ENCODE results near the gene SLC30A2.
A peak's percentile ranks its signal among the peaks of the same experiment; 100 is the strongest.

The SLC30A2 gene

DNA sequence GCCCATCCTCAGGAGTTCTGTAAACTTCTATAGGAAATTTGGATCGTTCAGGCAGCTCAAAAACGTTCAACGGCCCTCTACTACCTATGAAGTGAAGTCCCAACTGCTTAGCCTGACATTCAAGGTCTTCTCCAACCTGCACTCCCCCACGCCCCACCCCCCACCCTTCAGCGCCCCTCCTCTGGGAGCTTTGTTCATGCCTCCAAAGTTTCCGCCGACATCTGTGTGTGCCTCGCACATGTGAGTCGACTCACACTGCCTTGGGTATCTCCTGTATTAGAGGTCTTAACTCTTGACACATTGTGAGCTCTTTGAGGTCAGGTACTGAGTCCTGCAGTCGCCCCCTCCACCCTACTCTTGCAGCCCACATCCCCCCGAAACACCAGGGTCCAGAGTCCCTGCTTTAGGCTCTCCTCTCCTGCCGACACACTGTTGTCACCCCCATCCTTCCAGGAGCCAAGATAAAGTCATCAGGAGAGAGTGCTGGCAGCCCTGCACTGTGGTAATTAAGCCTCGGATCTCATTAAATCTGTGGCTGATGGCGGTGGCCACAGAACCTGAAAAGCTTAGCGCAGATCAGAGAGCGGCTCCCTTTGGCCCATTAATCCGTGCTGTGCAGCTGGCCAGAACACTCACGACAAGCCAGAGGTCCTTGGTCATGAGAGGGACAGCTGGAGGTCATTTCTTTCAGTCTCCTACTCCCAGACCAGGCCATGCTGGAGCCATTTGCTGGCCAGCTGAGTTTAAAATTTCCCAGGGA, 46.7 kb downstream of the SLC30A2 start:
- no peak for DNase-seq (ENCODE audit: extremely low read depth in 1 of 2, low read depth in 1 of 2)

DNA sequence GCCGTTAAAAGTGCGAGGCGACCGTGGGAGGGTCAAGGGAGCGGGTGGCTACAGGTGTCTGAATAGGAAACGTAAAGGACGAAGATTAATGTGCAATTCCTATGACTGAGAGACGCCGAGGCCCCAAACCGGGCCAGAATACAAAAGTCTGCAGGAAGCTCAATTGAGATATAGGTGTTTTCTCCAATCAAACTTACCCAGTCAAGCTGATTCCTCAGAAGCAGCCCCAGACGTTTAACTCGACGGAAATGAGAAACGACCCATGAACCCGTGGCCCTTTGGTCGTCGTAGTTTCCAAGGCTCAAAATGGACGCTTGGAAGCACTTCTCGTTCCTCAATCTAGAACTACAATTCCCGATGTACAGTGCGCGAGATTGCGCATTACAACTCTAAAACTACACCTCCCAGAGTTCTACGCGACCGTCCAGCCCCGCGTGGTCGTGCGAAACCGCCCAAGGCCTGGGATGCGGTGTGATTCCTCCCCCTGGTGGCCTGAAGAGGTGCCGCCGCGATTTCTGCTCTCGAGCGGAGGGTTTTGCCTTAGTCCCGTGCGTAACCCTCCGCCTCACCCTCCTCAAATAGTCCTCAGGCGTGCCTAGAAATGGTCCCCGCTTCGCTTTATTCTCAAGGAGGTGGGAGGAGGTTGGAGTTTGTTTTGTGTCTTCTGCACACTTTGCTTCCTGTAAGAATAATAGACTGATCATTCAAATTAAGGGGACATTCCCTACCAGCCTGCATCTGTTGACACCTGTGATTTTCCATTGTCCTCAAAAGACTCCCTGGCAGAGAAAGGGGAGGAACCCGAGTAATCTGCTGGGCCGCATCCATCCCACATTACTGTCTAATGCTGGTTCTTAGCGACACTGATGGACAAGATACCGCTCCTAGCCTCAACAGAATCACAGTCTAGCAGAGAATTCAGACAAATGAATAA, 47.8 kb downstream of the SLC30A2 start, which contains the start of gene PAFAH2:
Gene PAFAH2, minus strand, starts transcription at position 236 of the 934 bp plus-strand sequence. CDS start 7,247 bp downstream, outside the sequence.
- peak; percentile 87 to 96 for DNase-seq (ENCODE audit: extremely low read depth in 1 of 2, low read depth in 1 of 2)

DNA sequence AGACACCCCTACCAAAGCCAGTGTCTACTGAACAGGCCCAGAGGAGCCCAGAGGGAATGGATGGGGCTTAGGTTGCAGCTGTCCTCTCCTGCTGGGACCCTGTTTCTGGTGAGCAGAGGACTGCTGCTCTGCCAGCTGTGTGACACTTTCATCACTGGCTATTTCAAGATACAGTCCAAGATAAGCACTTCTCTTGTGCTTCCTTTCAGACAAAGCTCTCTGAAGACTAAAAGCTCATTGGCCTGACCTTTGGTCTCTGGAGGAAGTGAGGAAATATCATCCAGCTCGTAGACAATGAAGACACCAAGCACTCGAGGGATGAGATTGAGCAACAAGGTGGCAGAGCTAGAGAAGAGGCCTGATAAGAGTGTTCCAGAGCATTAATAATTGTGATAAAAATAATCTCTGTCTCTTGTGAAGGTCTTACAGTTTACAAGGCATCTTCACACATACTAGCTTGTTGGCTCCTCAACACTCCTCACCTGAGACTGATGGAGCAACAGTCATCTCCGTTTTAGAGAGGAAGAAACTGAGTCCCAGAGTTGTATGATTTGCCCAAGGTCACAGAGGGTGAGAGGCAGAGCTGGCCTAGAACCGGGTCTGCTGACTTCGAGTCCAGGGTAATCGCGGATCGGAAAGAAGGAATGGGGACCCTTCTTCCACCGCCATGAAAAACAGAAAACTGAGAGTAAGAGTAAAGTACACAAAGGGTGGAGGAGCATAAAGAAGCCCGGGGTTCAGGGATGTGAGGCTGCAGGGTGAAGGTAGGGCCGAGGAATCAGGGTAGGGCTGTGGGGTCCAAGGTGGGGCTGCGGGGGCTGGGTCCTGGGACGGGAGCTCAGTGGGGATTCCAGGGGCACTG, 48.7 kb downstream of the SLC30A2 start:
- no peak for DNase-seq (ENCODE audit: extremely low read depth in 1 of 2, low read depth in 1 of 2)

DNA sequence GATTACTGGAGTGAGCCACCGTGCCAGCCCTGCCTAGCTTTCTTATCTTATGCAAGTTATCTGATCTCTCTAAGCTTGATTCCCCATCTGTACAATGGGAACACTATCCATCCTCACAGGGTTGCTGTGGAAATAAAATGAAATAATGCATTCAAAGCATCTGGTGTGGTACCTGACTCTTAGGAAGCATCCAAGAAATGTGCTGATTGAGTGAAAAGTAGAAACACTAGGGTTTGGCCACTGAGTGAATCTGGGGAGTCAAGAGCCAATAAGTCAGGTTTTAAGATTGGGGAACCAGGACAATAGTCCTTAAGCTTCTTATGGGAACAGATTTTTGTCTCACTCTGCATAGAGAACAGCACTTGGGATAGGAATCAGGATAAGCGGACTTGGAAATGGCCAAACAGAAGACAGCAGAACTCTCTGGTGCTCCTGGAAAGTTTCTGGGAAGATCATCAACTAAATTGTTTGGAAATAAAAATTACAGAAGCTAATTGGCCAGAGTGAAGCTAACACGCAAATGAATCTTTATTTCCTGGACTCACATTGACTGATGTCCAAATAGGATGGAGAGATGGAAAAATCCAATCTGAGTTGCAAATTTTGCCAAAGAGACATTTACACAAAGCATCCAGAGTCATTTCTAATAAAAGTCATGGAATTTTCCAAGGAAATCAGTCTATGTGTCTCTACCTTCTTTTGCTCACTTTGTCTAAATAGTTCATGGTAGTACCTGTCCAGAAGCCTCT, 51.3 kb downstream of the SLC30A2 start:
- DNase-seq (ENCODE audit: extremely low read depth in 1 of 2, low read depth in 1 of 2): no peak

DNA sequence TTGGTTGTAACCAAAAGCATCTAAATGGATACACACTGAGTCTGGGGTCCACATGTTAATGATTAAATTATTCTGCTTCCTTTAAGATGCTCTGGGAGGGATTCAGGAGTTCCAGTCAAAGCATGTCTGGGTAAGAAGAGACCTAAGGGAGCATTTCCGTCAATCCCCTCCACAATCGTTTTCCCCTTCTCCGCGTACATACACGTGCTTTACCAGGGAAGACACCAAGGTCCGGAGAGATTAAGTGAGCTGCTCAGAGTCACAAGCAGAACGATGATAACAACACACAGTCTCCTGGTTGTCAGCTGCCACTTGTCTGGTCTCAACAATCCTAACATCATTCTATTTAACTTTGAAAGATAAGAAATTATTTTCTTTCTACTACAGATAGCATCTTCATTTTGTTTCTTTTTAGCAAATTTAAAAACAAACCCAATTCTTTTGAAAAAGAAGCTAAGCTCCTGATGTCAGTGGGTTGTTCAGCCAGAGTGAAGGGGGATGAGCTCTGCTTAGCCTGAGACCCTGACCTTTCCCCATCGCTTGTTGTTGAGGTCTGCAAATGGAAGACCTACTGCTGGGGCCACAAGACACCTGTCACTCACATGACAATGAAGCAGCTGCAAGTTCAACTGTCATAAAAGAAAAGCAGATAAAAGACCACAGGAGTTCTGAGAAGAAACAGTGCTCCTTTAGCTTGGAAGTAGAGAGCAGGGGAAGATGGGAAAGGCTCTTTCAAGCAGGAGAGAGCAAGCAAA, 52.5 kb downstream of the SLC30A2 start:
- no peak for DNase-seq (ENCODE audit: extremely low read depth in 1 of 2, low read depth in 1 of 2)

DNA sequence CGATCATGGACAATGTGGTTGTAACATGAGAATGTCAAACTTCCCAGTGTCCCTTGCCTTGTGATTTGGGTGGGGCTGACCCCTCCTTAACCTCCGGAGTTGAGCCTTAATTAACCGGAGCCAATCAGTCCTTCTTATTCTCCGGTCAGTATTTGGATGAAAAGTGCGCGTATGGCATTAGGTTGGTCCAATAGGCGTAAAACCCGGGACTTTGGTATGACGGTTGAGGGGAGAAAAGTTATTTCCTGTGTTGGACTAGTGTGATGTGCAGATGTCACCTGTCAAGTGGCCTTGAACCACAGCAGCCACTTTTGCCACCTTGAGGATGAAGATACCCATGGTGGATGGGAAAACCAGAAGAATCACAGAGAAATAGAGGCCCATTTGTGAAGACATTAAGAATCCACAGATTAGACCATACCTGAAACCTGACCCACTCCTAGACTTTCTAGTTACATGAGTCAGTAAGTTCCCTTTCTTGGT, 53.2 kb downstream of the SLC30A2 start:
- DNase-seq (ENCODE audit: extremely low read depth in 1 of 2, low read depth in 1 of 2): no peak

DNA sequence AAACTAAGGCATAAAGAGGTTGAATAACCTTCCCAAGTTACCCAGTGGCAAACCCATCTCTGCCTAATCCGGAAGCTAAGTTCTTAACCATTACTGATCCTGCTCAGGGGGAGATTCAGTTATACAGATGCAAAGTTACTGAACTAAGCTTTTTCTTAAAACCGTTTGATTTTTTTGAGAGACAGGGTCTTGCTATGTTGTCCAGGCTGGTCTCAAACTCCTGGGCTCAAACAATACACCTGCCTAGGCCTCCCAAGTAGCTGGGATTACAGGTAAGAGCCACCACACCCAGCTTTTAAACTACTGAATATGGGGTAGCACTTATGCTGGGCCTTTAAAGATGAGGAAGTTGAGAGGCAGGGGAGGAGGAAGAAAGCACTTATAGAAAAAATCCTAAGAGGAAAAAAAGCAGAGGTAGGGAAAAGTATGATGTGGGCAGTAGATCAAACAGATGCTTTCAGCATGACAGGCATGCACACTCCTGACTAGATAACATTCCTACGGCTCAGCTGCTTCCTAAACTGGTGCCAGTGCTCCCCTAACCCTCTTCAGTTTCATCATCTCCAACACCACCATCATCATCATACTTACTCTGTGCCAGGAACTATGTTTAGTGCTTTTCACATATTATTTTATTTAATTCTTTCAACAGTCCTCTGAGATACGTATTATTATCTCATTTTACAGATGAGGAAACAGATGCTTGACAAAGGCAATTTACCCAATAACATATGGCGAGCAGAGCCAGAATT, 53.8 kb downstream of the SLC30A2 start:
- DNase-seq (ENCODE audit: extremely low read depth in 1 of 2, low read depth in 1 of 2): no peak

DNA sequence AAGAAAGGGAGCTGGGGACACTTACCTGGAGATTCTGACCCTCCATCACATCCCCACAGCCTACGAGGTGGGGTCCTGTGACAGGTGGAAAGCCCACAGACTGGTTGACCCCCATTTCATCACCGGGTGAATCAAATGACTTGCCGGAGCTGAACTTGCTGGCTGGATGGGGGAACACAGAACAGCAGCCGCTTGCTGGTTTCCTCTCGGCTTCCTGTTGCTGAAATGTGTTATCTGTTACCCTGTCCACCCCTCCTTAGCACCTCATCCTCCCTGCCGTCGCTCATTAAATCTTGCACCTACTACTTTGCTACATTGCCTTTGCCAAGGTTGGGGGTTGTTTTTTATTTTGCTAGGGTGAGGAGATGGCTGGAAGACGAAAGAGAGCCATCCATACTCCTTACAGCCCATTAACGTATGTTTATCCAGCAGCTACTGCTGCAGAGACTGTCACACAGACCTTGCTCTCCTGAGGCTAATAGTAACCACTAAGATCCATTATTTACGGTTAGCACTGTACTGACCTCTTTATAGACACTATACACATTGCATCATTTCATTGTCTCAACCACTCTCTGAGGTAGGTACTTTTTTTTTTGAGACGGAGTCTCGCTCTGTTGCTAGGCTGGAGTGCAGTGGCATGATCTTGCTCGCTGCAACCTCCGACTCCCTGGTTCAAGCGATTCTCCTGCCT, 55.1 kb downstream of the SLC30A2 start:
- peak in 1 of 2 donors; percentile 23 for DNase-seq (ENCODE audit: extremely low read depth in 1 of 2, low read depth in 1 of 2)

DNA sequence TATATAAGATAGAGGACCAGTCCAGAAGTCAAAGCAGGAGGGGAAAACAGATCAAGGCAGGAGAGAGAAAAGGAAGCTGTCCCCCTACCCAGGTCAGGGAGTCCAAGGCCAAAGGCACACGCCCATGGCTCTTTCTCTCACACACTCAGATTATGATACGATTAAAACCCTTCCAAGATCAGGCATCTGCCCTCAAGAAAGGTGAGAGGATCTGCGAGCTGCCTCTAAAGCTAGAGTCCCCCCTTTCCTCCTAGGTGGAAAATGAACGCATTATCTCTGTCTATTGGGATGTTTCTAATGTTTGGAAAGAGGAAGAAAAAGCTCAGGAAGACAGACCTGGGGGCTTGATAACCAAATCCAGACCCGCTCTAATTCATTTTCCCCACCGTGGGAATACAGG, 55.7 kb downstream of the SLC30A2 start:
- no peak for DNase-seq (ENCODE audit: extremely low read depth in 1 of 2, low read depth in 1 of 2)

DNA sequence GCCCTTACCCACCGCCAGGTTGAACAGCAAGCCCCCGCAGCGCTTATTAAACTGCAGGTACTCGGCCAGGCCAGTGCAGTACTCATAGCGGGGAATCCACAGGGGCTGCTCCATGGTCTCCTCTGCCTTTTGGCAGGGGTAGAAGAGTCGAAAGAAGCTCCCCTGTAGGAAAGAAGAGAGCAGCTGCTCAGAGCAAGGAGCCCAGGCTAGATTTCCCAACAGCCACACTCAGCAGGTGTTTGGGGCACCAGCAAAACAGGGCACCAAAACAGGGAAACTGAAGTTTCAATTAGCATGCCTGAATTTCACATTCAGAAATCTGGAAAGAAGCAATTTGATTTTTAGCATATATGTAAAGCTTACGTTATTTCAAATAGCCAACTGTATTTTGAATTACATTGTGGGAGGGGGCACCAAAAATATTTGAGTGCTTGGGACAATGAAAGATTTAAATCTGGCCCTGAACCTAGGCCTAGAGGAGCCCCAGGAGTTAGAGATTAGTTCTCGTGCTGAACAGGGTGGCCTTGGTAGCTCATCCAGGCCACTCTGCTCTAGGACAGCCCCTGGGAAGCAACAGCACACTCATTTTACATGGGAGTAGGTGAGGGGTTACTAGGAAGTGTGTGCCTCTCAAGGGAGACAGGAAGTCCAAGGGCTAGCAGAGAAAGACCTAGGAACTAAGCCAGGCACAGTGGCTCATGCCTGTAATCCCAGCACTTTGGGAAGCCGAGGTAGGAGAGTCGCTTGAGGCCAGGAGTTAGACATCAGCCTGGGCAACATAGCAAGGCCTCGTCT, 56.3 kb downstream of the SLC30A2 start:
- DNase-seq (ENCODE audit: extremely low read depth in 1 of 2, low read depth in 1 of 2): no peak

DNA sequence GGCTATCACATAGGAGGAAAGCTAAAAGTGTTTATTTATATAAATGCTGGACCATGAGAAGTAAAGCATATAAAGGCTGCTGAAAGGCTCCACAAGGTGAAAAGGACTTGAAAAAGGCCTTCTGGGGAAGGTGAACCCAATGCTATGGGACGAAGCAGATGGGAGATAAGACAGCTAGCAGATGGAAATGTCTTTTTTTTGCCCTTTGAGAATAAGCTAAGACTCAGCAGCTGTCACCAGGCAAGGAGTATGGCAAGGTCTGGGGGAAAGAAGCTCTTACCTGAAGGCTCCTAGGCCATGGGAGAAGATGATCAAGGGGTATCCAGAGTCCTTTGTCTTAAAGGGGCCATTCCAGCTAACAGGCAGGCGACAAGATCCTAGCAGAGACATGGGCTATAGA, 58.0 kb downstream of the SLC30A2 start:
- no peak for DNase-seq (ENCODE audit: extremely low read depth in 1 of 2, low read depth in 1 of 2)
